DND-41 (cell line): ENCODE data around the gene FRMPD4.

ENCODE experiments used
- EZH2 ChIP-seq: IDR thresholded peaks from 3 replicates; pipeline ENCODE4 v1.6.1; 2012; ENCODE audit warnings: borderline replicate concordance, low read depth, mild to moderate bottlenecking, moderate library complexity, low read length, inconsistent platforms; ENCODE audit not compliant: severe bottlenecking
- TF ChIP-seq, protein P1 (sequence below): IDR thresholded peaks from 2 replicates; pipeline ENCODE4 v1.5.1; 2012; ENCODE audit warnings: borderline replicate concordance, low read length, moderate library complexity, mild to moderate bottlenecking; ENCODE audit not compliant: poor library complexity, severe bottlenecking; ENCODE audit errors: extremely low read depth

DNA sequence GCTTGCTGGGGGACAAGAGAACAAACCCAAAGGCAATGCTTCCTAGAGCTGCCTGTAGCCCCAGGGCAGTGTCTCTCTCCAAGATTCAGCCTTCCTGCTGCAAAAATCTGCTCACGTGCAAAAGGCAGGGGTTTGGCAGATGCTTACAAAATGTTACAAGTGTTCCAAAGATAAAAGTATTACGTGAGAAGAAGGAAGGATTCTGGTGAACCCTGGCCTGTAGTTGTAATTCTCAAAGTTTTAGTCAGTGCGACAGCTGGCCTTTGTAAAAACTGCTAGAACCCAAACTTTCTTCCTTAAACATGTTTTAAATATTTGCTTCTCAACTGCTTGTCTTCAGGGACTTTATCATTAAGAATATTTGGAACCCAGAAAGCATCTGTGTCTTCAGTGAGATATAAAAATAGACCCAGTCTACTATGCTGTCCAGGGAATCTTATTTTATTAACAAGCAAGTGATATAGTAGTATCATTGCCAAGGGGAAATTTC lies 232.3 kb downstream of the FRMPD4 start:
- TF ChIP-seq, protein P1, sequence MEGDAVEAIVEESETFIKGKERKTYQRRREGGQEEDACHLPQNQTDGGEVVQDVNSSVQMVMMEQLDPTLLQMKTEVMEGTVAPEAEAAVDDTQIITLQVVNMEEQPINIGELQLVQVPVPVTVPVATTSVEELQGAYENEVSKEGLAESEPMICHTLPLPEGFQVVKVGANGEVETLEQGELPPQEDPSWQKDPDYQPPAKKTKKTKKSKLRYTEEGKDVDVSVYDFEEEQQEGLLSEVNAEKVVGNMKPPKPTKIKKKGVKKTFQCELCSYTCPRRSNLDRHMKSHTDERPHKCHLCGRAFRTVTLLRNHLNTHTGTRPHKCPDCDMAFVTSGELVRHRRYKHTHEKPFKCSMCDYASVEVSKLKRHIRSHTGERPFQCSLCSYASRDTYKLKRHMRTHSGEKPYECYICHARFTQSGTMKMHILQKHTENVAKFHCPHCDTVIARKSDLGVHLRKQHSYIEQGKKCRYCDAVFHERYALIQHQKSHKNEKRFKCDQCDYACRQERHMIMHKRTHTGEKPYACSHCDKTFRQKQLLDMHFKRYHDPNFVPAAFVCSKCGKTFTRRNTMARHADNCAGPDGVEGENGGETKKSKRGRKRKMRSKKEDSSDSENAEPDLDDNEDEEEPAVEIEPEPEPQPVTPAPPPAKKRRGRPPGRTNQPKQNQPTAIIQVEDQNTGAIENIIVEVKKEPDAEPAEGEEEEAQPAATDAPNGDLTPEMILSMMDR, result no peak
- TF ChIP-seq EZH2, result no peak
